LHCN-M2 (cell line): ENCODE measurements around the gene MRPL28. TPM values are rescaled to one million over a fixed set of nuclear protein-coding genes. Genes with fewer than 3 reads are reported as not detected.

ENCODE experiments used
- DNase-seq: peaks from one replicate; pipeline ENCODE4 v3.0.0-alpha.2; 2012; ENCODE audit warnings: low read depth
- total RNA-seq: library from RNA; depleted of rRNA; stranded (reverse); fragments of >200 nt; gene quantifications from 2 replicates; pipeline ENCODE4 v1.2.3, GENCODE V29; 2014; rRNA removed

MRPL28 gene
- total RNA-seq, 1 experiment from 2014 or later, result 156 TPM

GRCh38 chr16:317583-317982, 52.8 kb downstream of the MRPL28 start:
- DNase-seq, result no peak

Other genes with a start within 250 kb of the MRPL28 start
- 11.5 and 21.8 TPM in 2 replicates for gene NPRL3, start 231.9 kb downstream of the MRPL28 start, total RNA-seq
- gene HBZ, start 217.9 kb downstream of the MRPL28 start, total RNA-seq, result not detected in 2 replicates
- gene HBM, start 204.6 kb downstream of the MRPL28 start, total RNA-seq, result not detected in 2 replicates
- 0.77 TPM in 1 of 2 replicates, not detected in the other for gene HBA2, start 197.7 kb downstream of the MRPL28 start, total RNA-seq
- gene HBA1, start 193.9 kb downstream of the MRPL28 start, total RNA-seq, result not detected in 2 replicates
- 1.5 TPM in 1 of 2 replicates, not detected in the other for gene HBQ1, start 190.1 kb downstream of the MRPL28 start, total RNA-seq
- 51.2 and 56.2 TPM in 2 replicates for gene LUC7L, start 141.1 kb downstream of the MRPL28 start, total RNA-seq
- 107 and 132 TPM in 2 replicates for gene FAM234A, start 135.7 kb downstream of the MRPL28 start, total RNA-seq
- gene RGS11, start 94.6 kb downstream of the MRPL28 start, total RNA-seq, result 0.96 and 1.1 TPM in 2 replicates
- gene ARHGDIG, start 89.9 kb downstream of the MRPL28 start, total RNA-seq, result not detected in 2 replicates
- gene PDIA2, start 87.4 kb downstream of the MRPL28 start, total RNA-seq, result 0.29 and 1.2 TPM in 2 replicates
- gene AXIN1, start 17.8 kb downstream of the MRPL28 start, total RNA-seq, result 21.6 and 22.8 TPM in 2 replicates
- gene PGAP6, start 11.4 kb upstream of the MRPL28 start, total RNA-seq, result 72.4 and 90.2 TPM in 2 replicates
- 142 and 186 TPM in 2 replicates for gene NME4, start 26.7 kb upstream of the MRPL28 start, total RNA-seq
- gene DECR2, start 31.3 kb upstream of the MRPL28 start, total RNA-seq, result 18.8 and 22.6 TPM in 2 replicates
- gene RAB11FIP3, start 55.1 kb upstream of the MRPL28 start, total RNA-seq, result 44.1 and 61.6 TPM in 2 replicates
- gene CAPN15, start 157.2 kb upstream of the MRPL28 start, total RNA-seq, result 66.5 and 71.1 TPM in 2 replicates
- gene PRR35, start 189.9 kb upstream of the MRPL28 start, total RNA-seq, result 0.06 TPM in 1 of 2 replicates, not detected in the other
- gene NHLRC4, start 196.5 kb upstream of the MRPL28 start, total RNA-seq, result 0.11 TPM in 1 of 2 replicates, not detected in the other
- gene PIGQ, start 199.4 kb upstream of the MRPL28 start, total RNA-seq, result 46.7 and 51.4 TPM in 2 replicates
- 11.9 and 13.3 TPM in 2 replicates for gene RAB40C, start 219.5 kb upstream of the MRPL28 start, total RNA-seq